Natural killer cell (primary cell): Measurements from ENCODE around the gene CEL. TPM values are rescaled to one million over a fixed set of nuclear protein-coding genes. Genes with fewer than 3 reads are reported as not detected.
"Not testable (repeated sequence)": the region's sequence is repeated elsewhere in the genome, so short reads cannot be mapped to it uniquely, and the experiment has no call there.

ENCODE experiments used
- ATAC-seq, 3 donors: fragments of 150-1000 bp in 2 of 3; fragments of 200-7000 bp in 1 of 3; cut with Tn5 transposase; 1 replicate in 1 of 3; 2 replicates in 2 of 3; pipeline ENCODE4 v1.10.0; 2021; ENCODE audit warnings: mild to moderate bottlenecking in 2 of 3, moderate library complexity in 2 of 3
- DNase-seq, 2 donors: peaks; one replicate each; pipeline versions ENCODE4 v3.0.0 to v3.0.0-alpha.2; 2013 to 2021; ENCODE audit warnings: mixed read lengths in 1 of 2
- H3K27ac ChIP-seq: one replicate; pipeline ENCODE4 v1.5.1; 2013; ENCODE audit warnings: mild to moderate bottlenecking, low read length
- H3K27me3 ChIP-seq: one replicate; pipeline ENCODE4 v1.6.1; 2013; ENCODE audit warnings: low read length; ENCODE audit not compliant: control insufficient read depth, insufficient read depth
- H3K36me3 ChIP-seq: one replicate; pipeline ENCODE4 v1.6.1; 2013; ENCODE audit warnings: low read length; ENCODE audit not compliant: control insufficient read depth, insufficient read depth
- H3K4me1 ChIP-seq: one replicate; pipeline ENCODE4 v1.6.1; 2013; ENCODE audit warnings: low read length; ENCODE audit not compliant: control insufficient read depth, insufficient read depth
- H3K4me3 ChIP-seq: one replicate; pipeline ENCODE4 v1.5.1; 2013; ENCODE audit warnings: low read length
- H3K9me3 ChIP-seq: one replicate; pipeline ENCODE4 v1.6.1; 2013; ENCODE audit warnings: low read length; ENCODE audit not compliant: control insufficient read depth, insufficient read depth
- H3K27ac Mint-ChIP-seq, 2 donors: one replicate each; pipeline ENCODE4 v1.8.0; 2022; ENCODE audit warnings: mild to moderate bottlenecking in 2 of 2, mixed read lengths in 2 of 2, moderate library complexity in 1 of 2
- H3K27me3 Mint-ChIP-seq, 2 donors: one replicate each; pipeline ENCODE4 v1.8.0; 2022; ENCODE audit warnings: low read depth in 2 of 2, mixed read lengths in 2 of 2
- H3K36me3 Mint-ChIP-seq: one replicate; pipeline ENCODE4 v1.8.0; 2022; ENCODE audit warnings: mixed read lengths
- H3K4me1 Mint-ChIP-seq, 2 donors: one replicate each; pipeline ENCODE4 v1.8.0; 2022; ENCODE audit warnings: mixed read lengths in 2 of 2
- H3K4me3 Mint-ChIP-seq: one replicate; pipeline ENCODE4 v1.8.0; 2022; ENCODE audit warnings: mild to moderate bottlenecking, moderate library complexity, mixed read lengths
- H3K9me3 Mint-ChIP-seq, 2 donors: one replicate each; pipeline ENCODE4 v1.8.0; 2022; ENCODE audit warnings: mixed read lengths in 2 of 2
- WGBS: methylation state at CpG from one replicate; pipeline ENCODE4 v1.1.7; 2013; ENCODE audit warnings: missing lambda C conversion rate; ENCODE audit not compliant: insufficient coverage; 5-methylcytosine and 5-hydroxymethylcytosine counted together
- intact Hi-C: fragments of 100-400 bp; cut with micrococcal nuclease; formaldehyde crosslinking; loops from one replicate; pipeline ENCODE4 v1.14.2; 2022
- total RNA-seq, 4 donors: library from RNA; stranded (reverse); fragments of 120-200 nt in 1 of 4; gene quantifications; one replicate each; pipeline versions ENCODE4 v1.2.3 to v1.2.4, GENCODE V29; 2013 to 2022
- TF ChIP-seq, protein P1 (sequence below): fragments of 200-600 bp; IDR thresholded peaks from one replicate; pipeline ENCODE4 v1.8.0; 2022; ENCODE audit warnings: antibody characterized with exemption

CEL gene
- total RNA-seq, 3 donors from 2014 or later (not counting 1 experiment from before 2014, with no cell fraction given) = 0.18 to 0.68 (median 0.42) TPM

DNA sequence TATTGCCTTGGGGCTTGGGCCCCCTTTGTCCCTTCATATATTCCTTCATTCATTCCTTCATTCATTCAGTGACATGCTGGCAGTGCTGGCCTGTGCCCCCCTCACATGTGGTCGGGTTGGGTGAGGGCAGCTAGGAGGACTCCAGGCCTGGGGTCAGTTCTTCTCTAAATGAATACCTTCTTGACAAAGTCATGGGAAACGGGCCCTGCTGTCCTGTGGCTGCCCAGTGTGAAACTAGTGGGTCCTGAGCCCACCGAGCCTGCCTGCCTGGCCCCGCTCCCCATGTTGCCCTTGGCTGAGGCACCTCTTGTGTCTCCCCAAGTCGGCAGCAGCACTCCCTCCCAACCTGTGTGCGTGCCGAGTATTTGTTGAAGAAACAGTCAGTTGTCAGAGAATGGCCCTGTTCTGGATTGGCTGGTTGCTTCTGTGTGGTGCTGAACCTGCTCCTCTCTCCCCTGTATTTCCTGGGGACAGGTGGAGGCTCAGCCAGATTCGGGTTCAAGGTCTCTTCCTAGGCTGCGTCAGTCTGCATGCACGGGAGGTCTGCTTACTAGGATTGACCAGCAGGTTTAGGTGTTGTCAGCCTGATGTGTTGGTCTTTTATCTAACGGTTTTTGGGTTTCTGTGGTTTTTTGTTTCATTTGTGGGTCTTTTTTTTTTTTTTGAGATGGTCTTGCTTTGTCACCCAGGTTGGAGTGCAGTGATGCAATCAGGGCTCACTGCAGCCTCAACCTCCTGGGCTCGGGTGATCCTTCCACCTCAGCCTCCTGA, 3.0 kb upstream of the CEL start:
- H3K9me3 Mint-ChIP-seq = no peaks in the 10 kb centered on the region
- Histone ChIP-seq H3K9me3 (no peaks in the 10 kb centered on the region), H3K36me3 (peaks cover 27% of the 10 kb centered on the region), H3K27me3 (no peaks in the 10 kb centered on the region), H3K4me1 (peaks cover 24% of the 10 kb centered on the region), H3K4me3 (no peak overlapping the region), H3K27ac (no peak overlapping the region)
- peaks cover 25 to 34% of the 10 kb centered on the region in 2 donors for H3K4me1 Mint-ChIP-seq
- intact Hi-C loops = no loop called here
- H3K27ac Mint-ChIP-seq = peak overlapping the region; percentile 60 to 63
- peak overlapping the region; percentile 57 for H3K4me3 Mint-ChIP-seq
- WGBS = 41% methylated on average over 12 of the region's 12 CpGs
- peak in 1 of 2 donors; percentile 17 for DNase-seq
- TF ChIP-seq, protein P1, sequence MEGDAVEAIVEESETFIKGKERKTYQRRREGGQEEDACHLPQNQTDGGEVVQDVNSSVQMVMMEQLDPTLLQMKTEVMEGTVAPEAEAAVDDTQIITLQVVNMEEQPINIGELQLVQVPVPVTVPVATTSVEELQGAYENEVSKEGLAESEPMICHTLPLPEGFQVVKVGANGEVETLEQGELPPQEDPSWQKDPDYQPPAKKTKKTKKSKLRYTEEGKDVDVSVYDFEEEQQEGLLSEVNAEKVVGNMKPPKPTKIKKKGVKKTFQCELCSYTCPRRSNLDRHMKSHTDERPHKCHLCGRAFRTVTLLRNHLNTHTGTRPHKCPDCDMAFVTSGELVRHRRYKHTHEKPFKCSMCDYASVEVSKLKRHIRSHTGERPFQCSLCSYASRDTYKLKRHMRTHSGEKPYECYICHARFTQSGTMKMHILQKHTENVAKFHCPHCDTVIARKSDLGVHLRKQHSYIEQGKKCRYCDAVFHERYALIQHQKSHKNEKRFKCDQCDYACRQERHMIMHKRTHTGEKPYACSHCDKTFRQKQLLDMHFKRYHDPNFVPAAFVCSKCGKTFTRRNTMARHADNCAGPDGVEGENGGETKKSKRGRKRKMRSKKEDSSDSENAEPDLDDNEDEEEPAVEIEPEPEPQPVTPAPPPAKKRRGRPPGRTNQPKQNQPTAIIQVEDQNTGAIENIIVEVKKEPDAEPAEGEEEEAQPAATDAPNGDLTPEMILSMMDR = no peak
- ATAC-seq = peak in 2 of 3 donors; percentile 17 to 23
- H3K27me3 Mint-ChIP-seq = no peaks in the 10 kb centered on the region
- H3K36me3 Mint-ChIP-seq = no peaks in the 10 kb centered on the region

- no peaks in the 10 kb centered on the region for H3K27me3 ChIP-seq
- Mint-ChIP-seq H3K27me3 (no peaks in the 10 kb centered on the region), H3K9me3 (no peaks in the 10 kb centered on the region), H3K4me1 (peaks cover 25 to 34% of the 10 kb centered on the region in 2 donors), H3K4me3 (peak overlapping the region; percentile 47), H3K27ac (no peak overlapping the region), H3K36me3 (no peaks in the 10 kb centered on the region)
- ATAC-seq (peak in 2 of 3 donors; percentile 29 to 36), DNase-seq (peak in 1 of 2 donors; percentile 22)
- no peak overlapping the region for H3K27ac ChIP-seq
- TF ChIP-seq, protein P1 = no peak
- 26% methylated on average over 7 of the region's 7 CpGs for WGBS
- intact Hi-C loops = no loop called here
- H3K36me3 ChIP-seq = peaks cover 22% of the 10 kb centered on the region
- H3K4me1 ChIP-seq = peaks cover 24% of the 10 kb centered on the region
- H3K4me3 ChIP-seq = no peak overlapping the region
- no peaks in the 10 kb centered on the region for H3K9me3 ChIP-seq
These were observed 2.2 kb upstream of the CEL start for GRCh38 chr9:133059623-133060022.

- Mint-ChIP-seq H3K27ac (no peak overlapping the region), H3K9me3 (no peaks in the 10 kb centered on the region), H3K36me3 (no peaks in the 10 kb centered on the region), H3K4me1 (peaks cover 25 to 34% of the 10 kb centered on the region in 2 donors), H3K4me3 (no peak overlapping the region), H3K27me3 (no peaks in the 10 kb centered on the region)
- H3K9me3 ChIP-seq = no peaks in the 10 kb centered on the region
- 9% methylated on average over 4 of the region's 6 CpGs for WGBS
- peak in 1 of 2 donors; percentile 32 for DNase-seq
- intact Hi-C loops = no loop called here
- H3K4me1 ChIP-seq = peaks cover 24% of the 10 kb centered on the region
- peaks cover 14% of the 10 kb centered on the region for H3K36me3 ChIP-seq
- no peaks in the 10 kb centered on the region for H3K27me3 ChIP-seq
- H3K4me3 ChIP-seq = no peak overlapping the region
- no peak overlapping the region for H3K27ac ChIP-seq
- ATAC-seq = peak; percentile 37 to 44 (median 42)
- TF ChIP-seq, protein P1 = no peak
These were observed 1.4 kb upstream of the CEL start for GRCh38 chr9:133060417-133060841.

DNA sequence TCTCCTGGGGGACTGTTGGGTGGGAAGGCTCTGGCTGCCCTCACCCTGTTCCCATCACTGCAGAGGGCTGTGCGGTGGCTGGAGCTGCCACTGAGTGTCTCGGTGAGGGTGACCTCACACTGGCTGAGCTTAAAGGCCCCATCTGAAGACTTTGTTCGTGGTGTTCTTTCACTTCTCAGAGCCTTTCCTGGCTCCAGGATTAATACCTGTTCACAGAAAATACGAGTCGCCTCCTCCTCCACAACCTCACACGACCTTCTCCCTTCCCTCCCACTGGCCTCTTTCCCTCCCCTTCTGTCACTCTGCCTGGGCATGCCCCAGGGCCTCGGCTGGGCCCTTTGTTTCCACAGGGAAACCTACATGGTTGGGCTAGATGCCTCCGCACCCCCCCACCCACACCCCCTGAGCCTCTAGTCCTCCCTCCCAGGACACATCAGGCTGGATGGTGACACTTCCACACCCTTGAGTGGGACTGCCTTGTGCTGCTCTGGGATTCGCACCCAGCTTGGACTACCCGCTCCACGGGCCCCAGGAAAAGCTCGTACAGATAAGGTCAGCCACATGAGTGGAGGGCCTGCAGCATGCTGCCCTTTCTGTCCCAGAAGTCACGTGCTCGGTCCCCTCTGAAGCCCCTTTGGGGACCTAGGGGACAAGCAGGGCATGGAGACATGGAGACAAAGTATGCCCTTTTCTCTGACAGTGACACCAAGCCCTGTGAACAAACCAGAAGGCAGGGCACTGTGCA, 590 bp upstream of the CEL start:
- 64% methylated on average over 14 of the region's 14 CpGs for WGBS
- H3K9me3 ChIP-seq, H3K36me3 Mint-ChIP-seq, H3K4me3 Mint-ChIP-seq, H3K27me3 ChIP-seq, H3K4me3 ChIP-seq, intact Hi-C loops, H3K9me3 Mint-ChIP-seq, H3K27ac ChIP-seq, H3K36me3 ChIP-seq, DNase-seq, H3K27me3 Mint-ChIP-seq: not testable (repeated sequence)
- H3K4me1 Mint-ChIP-seq = peaks cover 25 to 34% of the 10 kb centered on the region in 2 donors
- H3K27ac Mint-ChIP-seq = peak overlapping the region in 1 of 2 donors; percentile 47
- peak in 1 of 3 donors; percentile 25 for ATAC-seq
- peaks cover 24% of the 10 kb centered on the region for H3K4me1 ChIP-seq

DNA sequence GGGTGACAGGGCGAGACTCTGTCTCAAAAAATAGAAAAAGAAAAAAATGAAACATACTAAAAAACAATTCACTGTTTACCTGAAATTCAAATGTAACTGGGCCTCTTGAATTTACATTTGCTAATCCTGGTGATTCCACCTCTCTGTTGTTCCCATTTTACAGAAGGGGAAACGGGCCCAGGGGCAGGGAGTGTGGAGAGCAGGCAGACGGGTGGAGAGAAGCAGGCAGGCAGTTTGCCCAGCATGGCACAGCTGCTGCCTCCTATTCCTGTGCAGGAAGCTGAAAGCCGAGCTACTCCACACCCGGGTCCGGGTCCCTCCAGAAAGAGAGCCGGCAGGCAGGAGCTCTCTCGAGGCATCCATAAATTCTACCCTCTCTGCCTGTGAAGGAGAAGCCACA, 788 bp downstream of the CEL start:
- H3K36me3 Mint-ChIP-seq, H3K36me3 ChIP-seq, intact Hi-C loops, ATAC-seq, H3K4me3 ChIP-seq, DNase-seq, H3K9me3 Mint-ChIP-seq, H3K27me3 ChIP-seq, H3K27ac ChIP-seq, H3K4me3 Mint-ChIP-seq, H3K27ac Mint-ChIP-seq, H3K9me3 ChIP-seq, H3K27me3 Mint-ChIP-seq: not testable (repeated sequence)
- peaks cover 25 to 34% of the 10 kb centered on the region in 2 donors for H3K4me1 Mint-ChIP-seq
- 30% methylated on average over 2 of the region's 8 CpGs for WGBS
- peaks cover 24% of the 10 kb centered on the region for H3K4me1 ChIP-seq
